Fibroblast of lung (primary cell): ENCODE results near the gene PCYT1B. TPM values are rescaled to one million over a fixed set of nuclear protein-coding genes. Genes with fewer than 3 reads are reported as not detected.
A peak's percentile ranks its signal among the peaks of the same experiment; 100 is the strongest.

Source experiments
- DNase-seq, 2 donors: peaks; one replicate each; pipeline versions ENCODE4 v3.0.0 to v3.0.0-alpha.2; 2010; ENCODE audit warnings: low read depth in 2 of 2
- H2AFZ ChIP-seq: 2 replicates; pipeline ENCODE4 v1.5.1; 2012; ENCODE audit warnings: low read length, control low read depth, inconsistent platforms
- H3K27ac ChIP-seq: 2 replicates; pipeline ENCODE4 v1.5.1; 2011; ENCODE audit warnings: low read length, control low read depth; ENCODE audit not compliant: insufficient read depth
- H3K27me3 ChIP-seq: 2 replicates; pipeline ENCODE4 v1.5.1; 2011; ENCODE audit warnings: mild to moderate bottlenecking, low read length; ENCODE audit not compliant: control insufficient read depth, insufficient read depth
- H3K36me3 ChIP-seq: 2 replicates; pipeline ENCODE4 v1.5.1; 2011; ENCODE audit warnings: low read length; ENCODE audit not compliant: control insufficient read depth, insufficient read depth
- H3K4me1 ChIP-seq: 2 replicates; pipeline ENCODE4 v1.5.1; 2011; ENCODE audit warnings: low read length; ENCODE audit not compliant: control insufficient read depth, insufficient read depth; ENCODE audit errors: extremely low read depth
- H3K4me2 ChIP-seq: 2 replicates; pipeline ENCODE4 v1.5.1; 2011; ENCODE audit warnings: low read length, control low read depth; ENCODE audit not compliant: insufficient read depth; ENCODE audit errors: extremely low read depth
- H3K4me3 ChIP-seq, 4 experiments: fragments of 200-600 bp in 1 of 4; sonication (generic) in 1 of 4; replicated peaks in 1 of 4; 2 replicates each; pipeline ENCODE4 v1.5.1; 2011 to 2016; ENCODE audit warnings: low read length in 4 of 4, low read depth in 3 of 4, mild to moderate bottlenecking in 3 of 4, control low read depth in 2 of 4, inconsistent platforms in 1 of 4, mixed read lengths in 1 of 4; ENCODE audit not compliant: insufficient read depth in 1 of 4; ENCODE audit errors: control extremely low read depth in 1 of 4
- H3K79me2 ChIP-seq: 2 replicates; pipeline ENCODE4 v1.5.1; 2012; ENCODE audit warnings: mild to moderate bottlenecking, low read length, inconsistent platforms; ENCODE audit not compliant: control insufficient read depth, insufficient read depth
- H3K9ac ChIP-seq: 2 replicates; pipeline ENCODE4 v1.5.1; 2011; ENCODE audit warnings: mild to moderate bottlenecking, low read length, control low read depth; ENCODE audit not compliant: insufficient read depth
- H3K9me3 ChIP-seq: 2 replicates; pipeline ENCODE4 v1.5.1; 2012; ENCODE audit warnings: low read depth, low read length; ENCODE audit not compliant: control insufficient read depth, insufficient read depth
- H4K20me1 ChIP-seq: 2 replicates; pipeline ENCODE4 v1.5.1; 2011; ENCODE audit warnings: low read length; ENCODE audit not compliant: control insufficient read depth, insufficient read depth; ENCODE audit errors: extremely low read depth
- CTCF ChIP-seq, 2 donors: IDR thresholded peaks in 1 of 2; conservative IDR thresholded peaks in 1 of 2; 1 replicate in 1 of 2; 2 replicates in 1 of 2; pipeline ENCODE4 v1.5.1; 2011 to 2012; ENCODE audit warnings: low read length in 2 of 2, control low read depth in 1 of 2, inconsistent platforms in 1 of 2, low read depth in 1 of 2, mild to moderate bottlenecking in 1 of 2
- EZH2 ChIP-seq: IDR thresholded peaks from 2 replicates; pipeline ENCODE4 v1.5.1; 2012; ENCODE audit warnings: low read length, control low read depth, mild to moderate bottlenecking; ENCODE audit errors: missing control alignments
- polyA plus RNA-seq, 2 donors: library from polyadenylated mRNA; depleted of rRNA in 1 of 2; stranded (reverse) in 1 of 2; unstranded in 1 of 2; fragments of >200 nt; gene quantifications; 2 replicates each; pipeline ENCODE4 v1.2.1, GENCODE V29; 2011 to 2012; ENCODE audit warnings: missing spikeins in 1 of 2
- total RNA-seq: library from RNA; depleted of rRNA; stranded (reverse); fragments of >200 nt; gene quantifications from 2 replicates; pipeline ENCODE4 v1.2.1, GENCODE V29; 2014

Gene PCYT1B
- total and polyA plus RNA-seq, 2 donors (not counting 1 experiment from before 2014, with no cell fraction given), result 0.17 to 0.34 TPM

DNA sequence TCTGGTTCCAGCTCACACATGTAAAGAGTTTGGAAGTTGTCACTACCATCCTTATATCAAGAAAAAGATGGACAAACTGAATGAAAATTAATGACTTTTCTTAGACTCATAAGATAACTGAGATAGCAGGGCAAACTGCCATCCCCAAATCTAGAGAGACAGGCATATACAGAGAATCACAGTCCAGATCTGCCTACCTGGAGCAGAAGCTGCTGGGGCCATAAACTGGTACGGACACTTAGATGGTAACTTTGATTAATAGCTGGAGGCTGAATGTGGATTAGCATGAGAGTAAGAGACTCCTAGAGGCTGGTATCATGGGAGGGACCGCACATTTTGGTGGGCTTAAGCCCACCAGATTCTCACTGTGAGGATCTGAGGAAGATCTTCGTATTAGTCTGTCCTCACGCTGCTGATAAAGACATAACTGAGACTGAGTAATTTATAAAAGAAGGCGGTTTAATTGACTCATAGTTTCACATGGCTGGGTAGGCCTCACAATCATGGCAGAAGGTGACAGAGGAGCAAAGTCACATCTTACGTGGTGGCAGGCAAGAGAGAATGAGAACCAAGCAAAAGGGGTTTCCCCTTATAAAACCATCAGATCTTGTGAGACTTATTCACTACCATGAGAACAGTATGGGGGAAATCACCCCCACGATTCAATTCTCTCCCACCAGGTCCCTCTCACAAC, 35.7 kb upstream of the PCYT1B start:
- no peak for DNase-seq
- H3K27me3 ChIP-seq, result no peaks in the 10 kb centered on the region
- no peak overlapping the region for H3K27ac ChIP-seq
- no peak overlapping the region for H3K4me3 ChIP-seq
- no peak overlapping the region for H3K4me2 ChIP-seq
- H3K9ac ChIP-seq, result no peak overlapping the region
- no peaks in the 10 kb centered on the region for H3K79me2 ChIP-seq
- H3K9me3 ChIP-seq, result no peaks in the 10 kb centered on the region
- no peaks in the 10 kb centered on the region for H4K20me1 ChIP-seq
- H3K36me3 ChIP-seq, result no peaks in the 10 kb centered on the region
- no peak overlapping the region for H2AFZ ChIP-seq
- no peaks in the 10 kb centered on the region for H3K4me1 ChIP-seq
- TF ChIP-seq CTCF (conservative IDR thresholded peaks at IDR 0.05 in 1 of 2, IDR thresholded peaks at IDR 0.05 in 1 of 2; ENCODE audit: low read depth in 1 of 2, low read length in 2 of 2) (no peak), EZH2 (no peak)

DNA sequence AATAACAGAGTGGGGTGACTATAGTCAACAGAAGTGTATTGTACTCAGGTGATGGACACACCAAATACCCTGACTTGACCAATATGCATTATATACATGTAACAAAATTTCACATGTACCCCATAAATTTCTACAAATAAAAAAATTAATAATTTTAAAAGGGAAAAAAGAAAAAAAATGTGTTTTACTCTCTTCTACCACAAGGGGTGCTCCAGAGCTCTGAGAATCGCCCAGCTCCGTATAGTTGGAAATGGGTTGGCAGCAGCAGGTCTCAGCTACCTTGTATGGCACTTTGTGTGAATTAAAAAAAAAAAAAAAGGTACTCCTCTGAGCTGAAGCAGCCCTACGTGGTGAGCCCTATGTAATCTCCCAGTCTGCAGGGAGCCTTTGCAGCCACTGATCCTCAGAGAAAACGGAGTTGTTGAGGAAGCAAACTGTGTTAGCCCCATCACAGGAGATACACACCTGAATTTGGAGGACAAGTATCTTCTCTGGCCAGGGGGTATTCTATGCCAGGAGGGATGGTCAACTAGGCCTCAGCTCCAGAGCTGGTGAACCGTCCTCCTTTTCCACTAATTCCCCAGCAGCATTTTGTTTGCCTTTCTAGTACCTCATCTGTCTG, 29.4 kb upstream of the PCYT1B start:
- Histone ChIP-seq H3K4me1 (no peaks in the 10 kb centered on the region), H3K4me3 (no peak overlapping the region), H2AFZ (no peak overlapping the region), H3K27ac (no peak overlapping the region), H3K27me3 (no peaks in the 10 kb centered on the region), H3K4me2 (no peak overlapping the region), H3K79me2 (no peaks in the 10 kb centered on the region), H3K9ac (no peak overlapping the region), H4K20me1 (no peaks in the 10 kb centered on the region), H3K9me3 (no peaks in the 10 kb centered on the region), H3K36me3 (no peaks in the 10 kb centered on the region)
- no peak for TF ChIP-seq EZH2
- peak; percentile 45 to 53 for TF ChIP-seq CTCF (conservative IDR thresholded peaks at IDR 0.05 in 1 of 2, IDR thresholded peaks at IDR 0.05 in 1 of 2; ENCODE audit: low read depth in 1 of 2, low read length in 2 of 2)
- peak in 1 of 2 donors; percentile 8 for DNase-seq

GRCh38 chrX:24673424-24673823, 26.3 kb upstream of the PCYT1B start:
- no peak overlapping the region for H3K27ac ChIP-seq
- TF ChIP-seq CTCF (conservative IDR thresholded peaks at IDR 0.05 in 1 of 2, IDR thresholded peaks at IDR 0.05 in 1 of 2; ENCODE audit: low read depth in 1 of 2, low read length in 2 of 2) (no peak), EZH2 (no peak)
- no peaks in the 10 kb centered on the region for H3K27me3 ChIP-seq
- H3K36me3 ChIP-seq, result no peaks in the 10 kb centered on the region
- H3K9ac ChIP-seq, result no peak overlapping the region
- no peak overlapping the region for H3K4me3 ChIP-seq
- no peak overlapping the region for H3K4me2 ChIP-seq
- H3K9me3 ChIP-seq, result no peaks in the 10 kb centered on the region
- DNase-seq, result no peak
- no peaks in the 10 kb centered on the region for H3K4me1 ChIP-seq
- H4K20me1 ChIP-seq, result no peaks in the 10 kb centered on the region
- H3K79me2 ChIP-seq, result no peaks in the 10 kb centered on the region
- no peak overlapping the region for H2AFZ ChIP-seq
